Activated CD4-positive, alpha-beta T cell treated with anti-CD3 and anti-CD28 coated beads, Interleukin-2, amount 50 U/mL, for 1 hour (primary cell): ENCODE measurements around the gene PIK3CD.
A peak's percentile ranks its signal among the peaks of the same experiment; 100 is the strongest.
"Not testable (repeated sequence)": the region's sequence is repeated elsewhere in the genome, so short reads cannot be mapped to it uniquely, and the experiment has no call there.

Source experiments
- DNase-seq: peaks from one replicate; pipeline ENCODE4 v3.0.0-alpha.2; 2020

Gene PIK3CD

DNA sequence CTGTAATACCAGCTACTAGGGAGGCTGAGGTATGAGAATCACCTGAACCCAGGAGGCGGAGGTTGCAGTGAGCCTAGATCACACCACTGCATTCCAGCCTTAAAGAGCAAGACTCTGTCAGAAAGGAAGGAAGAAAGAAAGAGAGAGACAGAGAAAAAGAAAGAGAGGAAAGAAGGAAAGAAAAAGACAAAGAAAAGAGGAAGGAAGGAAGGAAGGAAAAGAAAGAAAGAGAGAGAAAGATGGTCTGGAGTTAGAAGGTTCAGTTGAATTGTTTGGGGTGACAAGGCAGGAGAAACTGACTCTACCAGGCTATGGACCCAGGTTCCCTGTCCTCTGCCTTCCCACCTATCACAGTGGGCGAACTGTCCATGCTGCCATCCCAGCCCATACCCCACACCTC lies 27.4 kb upstream of the PIK3CD start:
- DNase-seq: no peak

DNA sequence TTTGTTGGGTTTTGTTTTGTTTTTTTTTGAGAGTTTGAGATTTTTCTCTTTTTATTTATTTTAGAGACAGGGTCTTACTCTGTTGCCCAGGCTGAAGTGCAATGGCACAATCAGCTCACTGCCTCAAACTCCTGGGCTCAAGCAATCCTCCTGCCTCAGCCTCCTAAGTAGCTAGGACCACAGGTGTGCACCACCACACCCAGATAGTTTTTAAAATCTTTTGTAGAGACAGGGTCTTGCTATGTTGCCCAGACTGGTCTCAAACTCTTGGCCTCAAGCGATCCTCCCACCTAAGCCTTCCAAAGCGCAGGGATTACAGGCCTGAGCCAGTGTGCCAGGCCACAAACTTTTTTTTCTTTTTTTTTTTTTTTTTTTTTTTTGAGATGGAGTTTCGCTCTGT lies 26.5 kb upstream of the PIK3CD start:
- not testable (repeated sequence) for DNase-seq

DNA sequence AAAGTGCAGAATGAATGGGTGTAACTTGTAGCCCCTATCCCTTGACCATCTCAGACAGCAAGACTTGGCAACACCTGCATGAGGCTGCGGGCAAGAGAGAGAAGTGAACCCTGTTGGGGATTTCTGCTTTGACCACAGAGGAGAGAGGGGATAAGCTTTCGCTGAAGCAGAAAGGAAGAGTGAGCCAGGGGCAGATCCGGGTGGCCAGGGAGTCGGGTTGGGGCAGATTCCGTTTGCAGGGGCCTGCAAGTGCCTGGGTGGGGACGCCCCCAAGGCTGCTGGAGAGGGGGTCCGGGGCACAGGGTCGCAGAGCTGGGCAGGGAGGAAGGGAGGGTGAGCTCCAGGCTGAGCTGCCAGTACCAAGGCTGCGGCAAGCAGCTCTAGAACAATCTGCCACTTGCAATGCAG lies 25.3 kb upstream of the PIK3CD start:
- no peak for DNase-seq

DNA sequence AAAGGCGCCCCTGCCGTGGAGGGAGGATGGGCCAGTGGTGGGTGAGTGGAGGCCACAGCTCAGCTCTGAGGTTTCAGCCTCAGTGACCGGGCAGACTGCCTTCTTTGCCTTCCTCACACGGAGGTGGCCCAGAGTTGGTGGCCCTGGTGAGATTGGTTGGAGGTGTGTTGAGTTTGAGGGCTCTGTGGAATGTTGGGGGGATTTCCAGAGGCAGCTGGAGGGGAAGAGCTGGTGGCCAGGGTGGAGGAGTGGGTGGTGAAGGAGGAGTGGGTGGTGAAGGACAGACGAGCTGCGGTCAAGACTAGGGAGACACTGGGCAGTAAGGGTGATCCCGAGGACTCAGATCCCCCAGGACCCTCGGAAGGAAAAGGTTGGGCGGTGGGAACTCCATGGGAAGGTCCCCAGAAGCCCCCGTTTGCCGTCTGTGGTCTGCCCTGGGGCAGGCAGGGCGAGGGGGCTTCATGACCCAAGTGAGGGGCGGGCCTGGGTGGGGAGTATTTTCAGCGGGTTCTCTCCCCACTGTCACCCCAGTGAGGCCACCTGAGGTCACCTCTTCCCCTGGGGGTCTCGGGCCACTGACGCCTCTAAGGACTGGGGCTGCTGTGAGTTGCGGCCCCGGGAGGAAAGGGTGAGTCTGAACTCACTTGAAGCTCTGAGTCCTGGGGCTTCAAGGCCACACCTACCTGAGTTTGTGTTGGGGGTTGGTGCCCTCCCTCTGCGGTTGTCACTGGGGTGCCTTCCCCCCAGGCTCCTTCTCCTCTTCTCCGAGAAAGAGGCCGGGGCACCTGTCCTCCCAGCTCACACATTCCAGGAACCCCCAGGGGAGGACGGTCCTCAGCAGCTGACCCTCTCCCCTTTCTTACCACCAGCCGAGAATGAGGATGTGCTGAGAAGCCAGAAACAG lies 22.7 kb upstream of the PIK3CD start:
- DNase-seq: peak; percentile 63

DNA sequence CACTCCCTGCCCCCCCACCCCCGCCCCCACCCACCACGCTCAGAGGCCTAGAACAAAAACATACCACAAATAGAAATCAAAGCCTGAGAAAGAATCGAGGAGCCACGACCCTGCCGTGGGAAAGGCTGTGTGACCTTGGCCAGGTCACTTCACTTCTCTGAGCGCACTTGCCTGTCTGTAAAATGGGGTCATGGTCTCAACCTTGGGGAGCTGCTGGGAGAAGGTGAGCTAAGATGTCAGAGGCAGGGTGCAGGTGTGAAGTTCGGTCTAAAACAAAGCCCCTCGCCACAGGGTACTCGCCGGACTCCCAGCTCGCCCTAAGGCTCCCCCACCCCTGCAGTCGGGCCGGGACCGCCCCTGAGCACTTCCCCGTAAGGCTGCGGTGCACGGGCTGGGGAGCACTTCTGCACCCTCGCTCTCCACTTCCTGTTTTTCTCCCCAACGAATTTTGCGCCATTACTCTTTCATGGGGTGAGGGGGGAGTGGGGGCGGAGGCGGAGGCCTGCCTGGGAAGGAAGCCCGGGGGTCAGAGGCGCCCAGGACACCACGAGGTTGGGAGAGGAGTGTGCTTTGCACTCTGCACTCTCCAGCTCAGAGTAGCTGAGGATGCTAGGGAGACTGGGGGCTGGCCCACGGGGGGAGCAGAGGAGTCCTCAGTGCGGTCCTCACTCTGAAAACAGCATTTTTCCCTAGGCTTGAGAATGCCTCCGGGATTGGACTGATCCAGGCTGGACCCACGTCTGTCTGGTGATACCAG lies 21.9 kb upstream of the PIK3CD start:
- DNase-seq: peak; percentile 62

DNA sequence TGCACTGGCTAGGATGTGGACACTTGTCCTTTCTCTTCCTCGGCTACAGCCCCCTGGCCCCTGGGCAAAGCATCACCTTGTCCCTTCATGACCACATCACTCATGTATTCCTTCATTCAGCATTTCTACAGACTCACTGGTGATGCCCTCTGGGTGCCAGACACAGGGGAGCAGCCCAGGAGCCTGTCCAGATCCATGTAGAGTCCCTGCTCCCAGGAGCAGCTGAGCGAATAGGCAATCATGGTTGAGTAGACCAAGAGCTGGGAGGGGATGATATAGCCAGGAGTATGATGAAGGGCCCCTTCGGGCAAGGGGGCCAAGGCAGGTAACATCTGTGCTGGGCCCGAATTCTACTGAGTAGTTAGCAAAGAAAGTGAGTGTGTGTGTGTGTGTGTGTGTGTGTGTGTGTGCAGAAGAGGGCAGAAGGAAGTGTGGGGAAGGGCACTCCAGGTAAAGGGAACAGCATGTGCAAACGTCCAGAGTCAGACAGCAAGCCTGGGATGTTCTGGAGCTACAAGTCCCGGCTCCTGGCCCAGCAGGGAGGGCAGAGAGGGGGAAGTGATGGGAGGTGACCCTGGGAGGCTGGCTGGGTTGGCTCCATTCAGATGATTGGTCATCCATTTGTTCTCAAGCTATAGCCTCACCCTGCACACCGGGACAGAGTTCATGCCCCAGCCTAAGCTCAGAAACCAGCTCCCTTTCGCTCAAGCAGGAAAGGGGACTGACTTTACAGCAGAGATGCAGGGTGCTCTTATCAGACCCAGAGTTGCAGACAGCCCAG lies 21.0 kb upstream of the PIK3CD start:
- DNase-seq: no peak

DNA sequence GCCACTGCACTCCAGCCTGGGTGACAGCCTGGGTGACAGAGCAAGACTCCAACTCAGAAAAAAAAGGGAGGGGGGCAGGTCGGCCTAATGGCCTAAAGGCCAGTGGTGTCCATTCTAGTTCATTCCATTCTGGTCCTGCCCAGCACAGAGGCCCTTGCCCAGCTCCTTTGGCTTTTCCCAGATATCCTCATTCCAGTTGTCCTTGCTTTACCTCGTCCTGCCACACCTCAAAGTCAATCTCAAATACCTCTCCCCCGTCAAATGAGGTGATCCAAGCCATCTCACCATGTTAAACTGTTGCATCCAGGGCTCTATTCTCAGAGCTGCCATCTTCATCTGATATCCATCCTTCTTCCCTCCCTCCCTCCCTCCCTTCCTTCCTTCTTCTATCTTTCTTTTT lies 19.9 kb upstream of the PIK3CD start:
- no peak for DNase-seq

DNA sequence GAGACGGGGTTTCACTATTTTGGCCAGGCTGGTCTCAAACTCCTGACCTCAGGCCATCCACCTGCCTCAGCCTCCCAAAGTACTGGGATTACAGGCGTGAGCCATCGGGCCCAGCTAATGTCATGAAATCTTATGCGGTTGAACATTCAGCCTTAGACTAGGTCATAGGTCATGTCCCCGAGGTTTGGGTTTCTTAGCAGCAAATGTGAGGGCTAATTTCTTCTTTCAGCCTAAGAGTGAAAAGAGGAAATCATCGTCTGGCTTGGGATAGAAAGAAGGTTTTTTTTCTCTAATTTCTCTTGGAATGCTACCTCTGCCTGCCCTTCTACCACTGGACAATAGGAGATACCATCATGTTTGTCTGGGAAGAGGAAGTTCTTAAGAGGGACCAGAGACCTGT lies 18.0 kb upstream of the PIK3CD start:
- DNase-seq: no peak

DNA sequence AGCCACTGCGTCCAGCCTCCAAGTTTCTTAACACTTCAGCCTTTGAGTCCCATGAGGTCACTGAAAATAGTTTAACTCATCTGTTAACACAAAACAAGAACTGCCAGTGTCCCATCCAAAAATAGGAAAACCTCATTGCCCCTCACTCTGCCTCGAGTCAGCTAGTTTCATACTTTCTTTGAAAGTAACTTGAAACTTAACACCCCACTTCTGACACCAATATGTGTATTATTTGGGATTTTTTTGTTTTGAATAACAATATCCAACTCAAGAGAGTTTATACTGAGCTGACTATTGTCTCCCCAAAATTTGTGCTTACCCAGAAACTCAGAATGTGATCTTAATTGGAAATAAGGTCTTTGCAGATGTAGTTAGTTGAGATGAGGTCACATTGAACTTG lies 16.9 kb upstream of the PIK3CD start:
- DNase-seq: no peak

DNA sequence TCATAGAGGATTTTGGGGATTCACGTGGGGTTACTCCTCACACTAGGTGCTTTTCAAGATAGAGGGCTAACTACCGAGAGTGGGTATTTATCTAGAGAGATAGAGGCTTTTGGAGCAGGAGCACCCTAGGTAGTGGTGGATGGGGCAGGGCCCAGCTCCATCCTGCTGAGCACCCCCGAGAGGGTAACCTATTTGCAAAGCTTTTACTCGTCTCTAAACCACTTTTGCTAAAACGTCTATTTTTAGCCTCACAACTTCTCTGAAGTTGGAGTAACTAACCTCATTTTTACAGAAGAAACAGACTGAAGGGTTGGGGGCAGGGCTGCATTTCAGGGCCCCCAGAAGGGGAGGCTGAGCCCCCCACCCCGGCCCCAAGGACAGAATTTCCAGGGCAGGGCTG lies 12.3 kb upstream of the PIK3CD start:
- no peak for DNase-seq

DNA sequence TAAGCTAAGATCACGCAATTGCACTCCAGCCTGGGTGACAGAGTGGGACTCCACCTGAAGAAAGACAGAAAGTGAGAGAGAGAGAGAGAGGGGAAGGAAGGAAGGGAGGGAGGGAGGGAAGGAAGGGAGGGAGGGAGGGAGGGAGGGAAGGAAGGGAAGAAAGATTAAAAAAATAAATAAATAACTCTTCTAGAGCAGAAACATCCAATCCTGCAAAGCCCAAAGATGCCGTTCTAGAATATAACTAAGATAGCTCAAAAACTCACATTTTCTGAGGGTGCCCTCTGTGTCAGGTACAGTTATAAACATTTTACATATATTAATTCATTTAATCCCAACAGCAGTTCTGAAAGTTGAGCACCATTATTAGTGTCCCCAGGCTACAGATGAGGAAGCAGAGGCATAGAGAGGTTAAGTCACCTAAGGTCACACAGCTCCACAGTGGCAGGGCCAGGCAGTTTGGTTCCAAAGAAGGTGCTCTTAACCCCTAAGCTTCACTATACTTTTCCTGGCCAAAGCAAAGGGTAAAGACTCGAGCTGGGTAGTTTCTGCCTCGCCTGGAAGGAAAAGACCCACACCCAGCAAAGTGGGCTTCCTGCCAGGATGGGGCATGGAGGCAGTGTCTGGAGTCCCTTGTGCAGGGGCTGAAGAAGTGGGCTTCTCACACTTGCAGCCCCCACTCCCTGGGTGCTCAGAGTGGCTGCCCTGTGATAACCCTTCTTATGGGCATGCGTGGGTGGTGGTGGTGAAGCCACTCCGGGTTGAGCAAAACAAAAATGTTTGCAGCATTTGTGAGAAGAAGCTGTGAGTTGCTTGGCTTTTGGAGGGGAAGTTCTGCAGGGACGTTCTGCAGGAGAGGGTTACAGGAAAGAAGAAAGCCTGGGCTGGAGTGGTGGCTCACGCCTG lies 7.9 kb upstream of the PIK3CD start:
- no peak for DNase-seq

DNA sequence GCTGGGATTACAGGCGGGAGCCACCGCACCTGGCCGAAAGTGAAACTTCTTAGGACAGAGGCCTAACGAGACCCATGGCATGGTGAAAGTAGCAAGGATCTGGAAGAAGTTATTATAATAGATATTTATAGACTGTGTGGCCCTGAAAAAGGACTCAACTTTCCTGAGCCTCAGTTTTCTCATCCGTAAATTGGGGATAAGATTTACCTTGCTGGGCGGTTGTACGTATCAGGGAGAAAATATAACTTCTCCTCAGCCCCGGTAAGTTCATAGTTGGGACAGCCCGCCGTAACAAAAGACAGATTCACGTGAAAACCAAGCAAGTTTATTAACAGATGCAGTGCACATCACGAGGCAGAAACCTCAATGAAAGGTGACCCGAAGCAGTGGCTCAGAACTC lies 5.5 kb upstream of the PIK3CD start:
- no peak for DNase-seq

DNA sequence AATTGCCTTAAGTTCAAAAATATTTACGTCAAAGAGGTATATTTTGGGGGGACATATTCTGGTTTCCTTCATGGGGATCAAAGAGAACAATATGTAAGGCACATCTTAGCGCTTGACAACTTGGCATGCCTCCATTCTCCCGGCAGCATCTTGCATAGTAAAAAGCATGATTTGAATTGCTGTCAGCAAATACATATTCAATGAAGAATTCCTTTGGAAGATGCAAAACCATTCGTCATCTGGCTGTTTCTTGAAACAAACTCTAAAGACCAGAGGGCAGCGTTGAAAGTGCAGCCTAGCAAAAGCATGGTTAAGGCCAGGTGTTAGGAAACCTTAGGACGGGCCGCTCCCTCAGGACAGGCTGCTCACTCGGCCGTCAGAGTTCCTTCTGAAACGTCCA lies 3.4 kb upstream of the PIK3CD start:
- DNase-seq: no peak

DNA sequence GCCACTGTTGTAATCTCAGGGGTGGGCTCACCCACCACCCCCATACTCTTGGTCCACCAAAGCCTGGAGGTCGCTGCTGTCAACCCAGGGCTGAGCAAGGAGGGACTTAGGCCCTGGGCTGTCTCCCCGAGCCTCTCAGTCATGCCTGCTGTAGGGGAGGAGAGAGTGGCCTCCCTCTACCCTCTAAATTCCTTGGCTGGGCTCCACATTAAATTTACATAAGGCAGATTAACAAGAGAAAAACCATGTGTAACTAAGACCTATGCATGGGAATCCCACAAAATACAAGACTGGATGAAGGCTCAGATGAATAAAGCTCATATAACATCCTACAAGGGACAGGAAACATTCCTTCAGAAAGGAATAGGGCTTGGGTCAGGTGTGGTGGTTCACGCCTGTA lies 1.8 kb upstream of the PIK3CD start:
- no peak for DNase-seq

DNA sequence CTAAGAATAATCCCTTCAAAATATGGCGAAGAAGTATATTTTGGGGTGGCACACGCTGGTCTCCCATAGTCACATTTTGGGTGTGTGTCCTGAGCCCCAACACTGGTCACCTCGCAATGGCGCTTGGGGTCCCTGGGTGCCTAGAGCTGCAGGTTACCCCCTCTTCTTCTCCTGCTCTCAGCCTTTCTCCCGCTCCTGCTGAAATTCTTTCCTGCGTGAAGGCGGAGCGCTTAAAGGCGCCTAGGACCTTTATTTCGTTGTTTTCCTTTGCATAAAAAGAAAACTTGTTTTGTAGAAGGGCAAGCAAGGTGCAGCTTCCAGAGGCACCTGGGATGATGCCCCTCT lies 339 bp upstream of the PIK3CD start:
- no peak for DNase-seq

DNA sequence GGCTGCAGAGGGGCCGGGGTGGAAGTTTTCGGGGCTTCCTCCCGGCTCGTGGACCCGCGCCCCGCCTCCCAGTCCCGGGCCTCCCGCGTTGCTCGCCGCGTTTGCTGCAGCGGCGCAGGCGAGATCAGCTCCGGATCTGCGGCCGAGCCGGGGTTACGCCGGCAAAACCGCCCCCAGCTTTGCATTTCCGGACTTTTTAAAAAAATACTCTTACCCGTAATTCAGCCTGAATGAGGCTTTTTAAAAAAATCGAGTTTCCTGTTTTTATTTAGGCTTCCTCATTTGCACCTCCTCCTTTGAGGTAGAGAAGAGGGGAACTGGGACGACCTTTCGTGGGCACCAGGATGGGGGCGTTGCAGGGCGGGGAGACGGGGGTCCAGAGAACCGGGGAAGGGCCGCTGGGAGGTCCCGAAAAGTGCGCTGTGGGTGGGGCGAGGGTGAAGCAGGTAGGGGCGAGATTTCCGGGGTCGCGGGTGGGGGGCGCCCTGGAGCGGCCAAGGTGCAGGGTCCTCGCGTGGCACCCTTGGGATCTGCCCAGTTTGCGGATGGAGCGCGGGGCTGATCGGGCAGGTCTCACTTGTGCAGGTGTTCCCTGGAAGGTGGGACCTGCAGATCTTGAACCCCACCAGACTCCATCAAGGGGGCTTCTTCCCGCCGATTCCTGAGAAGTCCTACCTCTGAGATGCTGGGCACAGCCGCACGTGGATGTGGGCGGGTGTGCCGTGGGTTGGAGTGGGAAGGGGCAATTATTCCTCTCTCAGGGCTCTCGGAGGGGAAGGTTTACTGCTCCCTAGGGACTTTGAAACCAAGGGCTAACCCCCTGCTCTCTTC lies 1.1 kb downstream of the PIK3CD start:
- peak; percentile 64 for DNase-seq

DNA sequence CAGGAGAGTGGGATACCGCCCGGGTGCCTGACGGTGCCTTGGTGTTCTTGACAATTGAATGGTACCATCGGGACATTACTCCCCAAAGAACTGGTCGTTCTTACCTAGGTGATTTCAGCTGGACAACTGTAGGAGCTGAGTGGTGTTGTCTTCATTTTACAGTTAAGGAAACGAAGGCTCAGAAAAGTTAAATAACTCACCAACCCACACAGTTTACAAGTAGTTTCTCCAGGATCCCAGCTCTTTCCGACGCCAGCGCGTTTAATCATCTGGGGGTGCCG lies 1.6 kb downstream of the PIK3CD start:
- DNase-seq: no peak

DNA sequence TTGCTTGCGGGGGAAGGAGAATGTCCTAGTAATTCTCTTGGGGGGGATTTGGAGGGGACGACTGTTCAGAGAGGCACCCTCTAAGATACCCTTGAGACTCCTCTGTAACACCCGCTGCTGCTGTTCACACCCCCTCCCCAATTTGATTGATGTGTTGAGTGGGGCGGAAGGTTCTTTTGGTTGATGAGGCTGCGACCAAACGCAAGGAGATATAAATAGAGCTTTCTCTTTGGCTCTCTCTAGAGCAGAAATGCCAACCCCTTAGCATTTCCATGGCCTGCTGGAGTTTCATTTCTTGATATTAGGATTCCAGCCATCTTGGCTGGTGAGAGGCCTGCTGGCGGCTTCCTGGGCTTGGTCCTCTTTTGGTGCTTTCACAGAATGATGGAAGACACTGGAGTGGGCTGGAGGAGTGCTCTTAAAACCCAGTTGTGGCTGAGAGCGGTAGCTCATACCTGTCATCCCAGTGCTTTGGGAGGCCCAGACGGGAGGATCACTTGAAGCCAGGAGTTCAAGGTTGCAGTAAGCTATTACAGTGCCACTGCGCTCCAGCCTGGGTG lies 2.0 kb downstream of the PIK3CD start:
- no peak for DNase-seq

DNA sequence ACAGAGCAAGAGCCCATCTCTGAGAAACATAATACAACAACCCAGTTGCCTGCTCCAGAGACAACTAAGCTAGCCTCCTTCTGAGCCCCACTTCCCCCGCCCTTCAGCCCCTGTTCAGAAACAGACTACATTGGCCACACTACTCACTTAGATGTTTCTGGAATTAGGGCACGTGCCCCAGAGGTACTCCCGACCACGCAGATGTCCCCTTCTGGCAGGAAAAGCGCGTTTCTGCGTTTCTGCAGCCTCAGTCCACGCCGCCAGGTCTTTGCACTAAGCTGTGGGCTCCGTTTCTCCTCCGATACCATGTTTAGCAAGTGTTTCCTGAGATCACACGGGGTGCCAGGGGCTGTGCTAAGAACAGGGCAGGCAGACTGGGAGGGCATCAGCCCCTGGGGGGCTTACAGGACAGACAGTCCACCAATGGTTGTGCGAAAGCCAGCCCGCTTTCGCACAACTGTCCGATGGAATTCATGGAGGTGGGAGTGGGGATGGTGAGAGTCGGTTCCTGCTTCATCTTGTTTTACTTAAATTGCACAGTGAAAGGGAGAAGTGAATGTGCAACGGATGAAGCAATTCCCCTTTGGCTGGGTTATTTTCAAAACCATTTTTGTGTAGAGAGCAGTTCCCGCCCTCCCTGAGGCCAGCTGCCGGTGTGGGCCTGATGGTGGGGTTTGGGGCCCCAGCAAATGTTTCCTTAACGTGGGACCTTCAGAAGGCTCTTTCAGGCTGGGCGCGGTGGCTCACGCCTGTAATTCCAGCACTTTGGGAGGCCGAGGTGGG lies 2.7 kb downstream of the PIK3CD start:
- no peak for DNase-seq

DNA sequence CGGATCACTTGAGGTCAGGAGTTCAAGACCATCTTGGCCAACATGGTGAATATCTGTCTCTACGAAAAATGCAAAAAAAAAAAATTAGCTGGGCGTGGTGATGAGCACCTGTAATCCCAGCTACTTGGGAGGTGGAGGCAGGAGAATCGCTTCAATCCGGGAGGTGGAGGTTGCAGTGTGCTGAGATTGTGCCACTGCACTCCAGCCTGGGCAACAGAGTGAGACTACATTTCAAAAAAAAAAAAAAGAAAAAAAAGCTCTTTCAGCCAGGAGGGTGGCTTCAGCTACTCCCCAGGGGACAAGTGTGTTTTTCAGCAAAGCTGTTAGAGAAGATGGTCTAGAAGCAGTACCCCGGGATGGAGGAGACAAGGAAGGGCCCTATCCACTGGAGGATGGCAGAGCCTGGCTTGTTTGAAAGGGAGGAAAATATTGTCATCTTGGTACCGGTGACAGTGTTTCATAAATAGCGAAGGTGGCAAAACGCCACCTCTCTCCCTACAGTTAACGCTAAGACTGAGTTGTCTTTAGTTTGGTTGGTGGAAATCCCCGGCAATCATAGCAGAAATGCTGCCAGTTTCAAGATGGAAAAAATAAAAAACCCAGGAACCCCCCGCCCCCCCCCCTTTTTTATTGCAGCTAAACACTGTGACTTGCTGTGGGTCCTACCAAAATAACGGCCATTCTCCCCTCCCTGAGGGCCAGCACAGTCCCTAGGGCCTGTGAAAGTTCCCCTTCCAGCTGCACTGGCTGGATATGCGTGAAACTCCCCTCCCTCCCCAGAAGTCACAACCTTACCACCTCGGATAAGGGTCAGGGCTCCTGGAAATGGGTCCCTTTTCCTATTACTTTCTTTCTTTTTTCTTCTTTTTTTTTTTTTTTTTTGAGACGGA lies 3.5 kb downstream of the PIK3CD start:
- peak; percentile 35 for DNase-seq
